ENCODE results near the gene LDLR. TPM values are rescaled to one million over a fixed set of nuclear protein-coding genes. Genes with fewer than 3 reads are reported as not detected.
"Not testable (repeated sequence)": the region's sequence is repeated elsewhere in the genome, so short reads cannot be mapped to it uniquely, and the experiment has no call there.

The LDLR gene
- total RNA-seq, 1 donor from 2014 or later, result 123 TPM

GRCh38 chr19:11180346-11180745, 91.1 kb downstream of the LDLR start:
- H3K4me3 ChIP-seq (ENCODE audit: low read depth, low read length), result no peak overlapping the region
- no peak for TF ChIP-seq CTCF (conservative IDR thresholded peaks at IDR 0.05; ENCODE audit: low read depth, low read length)
- DNase-seq (ENCODE audit: low read depth), result no peak

- DNase-seq (ENCODE audit: low read depth); H3K4me3 ChIP-seq (ENCODE audit: low read depth, low read length): not testable (repeated sequence)
Observed at GRCh38 chr19:11180975-11181374, 91.7 kb downstream of the LDLR start.

- DNase-seq (ENCODE audit: low read depth), result no peak
- TF ChIP-seq CTCF (conservative IDR thresholded peaks at IDR 0.05; ENCODE audit: low read depth, low read length), result no peak
- H3K4me3 ChIP-seq (ENCODE audit: low read depth, low read length), result no peak overlapping the region
Observed at GRCh38 chr19:11181488-11181887, 92.2 kb downstream of the LDLR start.

Other genes with a start within 250 kb of the LDLR start
- 0.72 TPM in 1 of 2 replicates, not detected in the other for gene C19orf38, start 241.0 kb upstream of the LDLR start, total RNA-seq
- gene CARM1, start 217.9 kb upstream of the LDLR start, total RNA-seq, result 29.3 and 39.4 TPM in 2 replicates
- 48.5 and 56.7 TPM in 2 replicates for gene YIPF2, start 160.8 kb upstream of the LDLR start, total RNA-seq
- gene TIMM29, start 160.7 kb upstream of the LDLR start, total RNA-seq, result 45.3 and 50.2 TPM in 2 replicates
- gene SMARCA4, start 128.4 kb upstream of the LDLR start, total RNA-seq, result 150 and 156 TPM in 2 replicates
- gene SPC24, start 66.3 kb downstream of the LDLR start, total RNA-seq, result 33.0 and 76.1 TPM in 2 replicates
- gene KANK2, start 108.1 kb downstream of the LDLR start, total RNA-seq, result 78.3 and 94.0 TPM in 2 replicates
- not detected in 2 replicates for gene ANGPTL8, start 150.2 kb downstream of the LDLR start, total RNA-seq
- 17.2 and 17.7 TPM in 2 replicates for gene DOCK6, start 173.1 kb downstream of the LDLR start, total RNA-seq
- not detected in 2 replicates for gene TSPAN16, start 206.7 kb downstream of the LDLR start, total RNA-seq

Measured in epithelial cell of proximal tubule (primary cell).